GM23338 (cell line): ENCODE results near the gene CDK5RAP2. TPM values are rescaled to one million over a fixed set of nuclear protein-coding genes. Genes with fewer than 3 reads are reported as not detected.
A peak's percentile ranks its signal among the peaks of the same experiment; 100 is the strongest.

Source experiments
- ATAC-seq: fragments of 200-7000 bp; cut with Tn5 transposase; 3 replicates; pipeline ENCODE4 v1.9.1; 2020
- DNase-seq: peaks from one replicate; pipeline ENCODE4 v3.0.0-alpha.2; 2015; ENCODE audit warnings: low spot score
- H2AFZ ChIP-seq: fragments of 200-600 bp; sonication (generic); 2 replicates; pipeline ENCODE4 v1.8.0; 2016; ENCODE audit warnings: antibody characterized with exemption, mild to moderate bottlenecking, moderate library complexity
- H3F3A ChIP-seq: fragments of 200-600 bp; sonication (generic); replicated peaks from 2 replicates; pipeline ENCODE4 v1.8.0; 2017; ENCODE audit warnings: antibody characterized with exemption, mixed run types, low read depth
- H3K27ac ChIP-seq: fragments of 200-600 bp; sonication (generic); 2 replicates; pipeline ENCODE4 v1.6.1; 2016; ENCODE audit warnings: low read depth
- H3K27me3 ChIP-seq: fragments of 200-600 bp; sonication (generic); 2 replicates; pipeline ENCODE4 v1.8.0; 2016; ENCODE audit warnings: mild to moderate bottlenecking, mixed run types, moderate library complexity; ENCODE audit not compliant: insufficient read depth
- H3K36me3 ChIP-seq: fragments of 200-600 bp; sonication (generic); 2 replicates; pipeline ENCODE4 v1.8.0; 2016; ENCODE audit warnings: mild to moderate bottlenecking; ENCODE audit not compliant: insufficient read depth
- H3K4me1 ChIP-seq: fragments of 200-600 bp; sonication (generic); 2 replicates; pipeline ENCODE4 v1.8.0; 2016; ENCODE audit warnings: mild to moderate bottlenecking, moderate library complexity; ENCODE audit not compliant: insufficient read depth
- H3K4me2 ChIP-seq: fragments of 200-600 bp; sonication (generic); 2 replicates; pipeline ENCODE4 v1.7.1; 2017; ENCODE audit warnings: mixed run types
- H3K4me3 ChIP-seq: fragments of 200-600 bp; sonication (generic); 2 replicates; pipeline ENCODE4 v1.6.1; 2016; ENCODE audit warnings: mixed run types
- H3K79me2 ChIP-seq: fragments of 200-600 bp; sonication (generic); replicated peaks from 2 replicates; pipeline ENCODE4 v1.8.0; 2017; ENCODE audit warnings: mild to moderate bottlenecking; ENCODE audit not compliant: insufficient read depth
- H3K9me2 ChIP-seq: fragments of 200-600 bp; sonication (generic); 2 replicates; pipeline ENCODE4 v1.8.0; 2017; ENCODE audit not compliant: insufficient read depth
- H4K20me1 ChIP-seq: fragments of 200-600 bp; sonication (generic); replicated peaks from 2 replicates; pipeline ENCODE4 v1.8.0; 2017; ENCODE audit warnings: mild to moderate bottlenecking; ENCODE audit not compliant: insufficient read depth
- H3K27ac Mint-ChIP-seq: 2 replicates; pipeline ENCODE4 v1.8.0; 2020; ENCODE audit warnings: inconsistent platforms, mild to moderate bottlenecking, moderate library complexity, mixed read lengths
- H3K27me3 Mint-ChIP-seq: 3 replicates; pipeline ENCODE4 v1.8.0; 2022; ENCODE audit warnings: low read depth, mild to moderate bottlenecking, moderate library complexity, mixed read lengths, inconsistent platforms; ENCODE audit not compliant: insufficient read depth, poor library complexity
- H3K36me3 Mint-ChIP-seq: 3 replicates; pipeline ENCODE4 v1.8.0; 2021; ENCODE audit warnings: low read depth, mild to moderate bottlenecking, inconsistent platforms, moderate library complexity, mixed read lengths
- H3K4me1 Mint-ChIP-seq: 3 replicates; pipeline ENCODE4 v1.8.0; 2020; ENCODE audit warnings: mild to moderate bottlenecking, inconsistent platforms, mixed read lengths
- H3K4me3 Mint-ChIP-seq: 3 replicates; pipeline ENCODE4 v1.8.0; 2021; ENCODE audit warnings: moderate library complexity, mild to moderate bottlenecking, inconsistent platforms, mixed read lengths
- H3K9me3 Mint-ChIP-seq: 3 replicates; pipeline ENCODE4 v1.8.0; 2020; ENCODE audit warnings: moderate library complexity, mild to moderate bottlenecking, inconsistent platforms, mixed read lengths
- ZNF331 ChIP-seq: fragments of 250-450 bp; sonication (Bioruptor Pico); IDR thresholded peaks from 2 replicates; pipeline ENCODE4 v1.5.0; 2020; ENCODE audit warnings: low read depth, mild to moderate bottlenecking, moderate library complexity
- polyA plus RNA-seq: library from polyadenylated mRNA; unstranded; fragments of >200 nt; fragmentation: Nextera tagmentation; extraction: Ambion mirVana; gene quantifications from 2 replicates; pipeline ENCODE4 v1.2.1, GENCODE V29; 2016
- total RNA-seq: library from RNA; depleted of rRNA; stranded (reverse); fragments of >200 nt; shearing (Covaris generic); gene quantifications from 2 replicates; pipeline ENCODE4 v1.2.3, GENCODE V29; 2014
- TF ChIP-seq, protein P1 (sequence below): fragments of 250-450 bp; sonication (Bioruptor Pico); IDR thresholded peaks from 2 replicates; pipeline ENCODE4 v1.5.0; 2020; ENCODE audit warnings: mild to moderate bottlenecking, moderate library complexity

The CDK5RAP2 gene
- total and polyA plus RNA-seq, 2 experiments from 2014 or later = 50.7 to 65.7 TPM

GRCh38 chr9:120528829-120529228, 51.1 kb downstream of the CDK5RAP2 start:
- H3K36me3 ChIP-seq = peaks cover 52% of the 10 kb centered on the region
- H3K27ac ChIP-seq = 0 out of 2 replicates have a peak overlapping the region, but pooled peaks have one; percentile 26

More at GRCh38 chr9:120528829-120529228, 51.1 kb downstream of the CDK5RAP2 start:
- Histone ChIP-seq H3K9me2 (no peaks in the 10 kb centered on the region), H3F3A (0 out of 2 replicates have a peak, but pooled peaks cover 7% of the 10 kb centered on the region), H3K79me2 (peaks cover 4% of the 10 kb centered on the region; the same call in 1 of the 2 replicates), H3K4me3 (no peak overlapping the region), H4K20me1 (peaks cover 3% of the 10 kb centered on the region), H2AFZ (no peak overlapping the region), H3K4me2 (peak overlapping the region; percentile 26; the same call in 1 of the 2 replicates), H3K4me1 (peaks cover 20% of the 10 kb centered on the region; the same call in 1 of the 2 replicates), H3K27me3 (no peaks in the 10 kb centered on the region)
- DNase-seq (peak; percentile 15), ATAC-seq (peak; percentile 78)
- H3K4me1 Mint-ChIP-seq = peaks cover 39% of the 10 kb centered on the region
- TF ChIP-seq, protein P1, sequence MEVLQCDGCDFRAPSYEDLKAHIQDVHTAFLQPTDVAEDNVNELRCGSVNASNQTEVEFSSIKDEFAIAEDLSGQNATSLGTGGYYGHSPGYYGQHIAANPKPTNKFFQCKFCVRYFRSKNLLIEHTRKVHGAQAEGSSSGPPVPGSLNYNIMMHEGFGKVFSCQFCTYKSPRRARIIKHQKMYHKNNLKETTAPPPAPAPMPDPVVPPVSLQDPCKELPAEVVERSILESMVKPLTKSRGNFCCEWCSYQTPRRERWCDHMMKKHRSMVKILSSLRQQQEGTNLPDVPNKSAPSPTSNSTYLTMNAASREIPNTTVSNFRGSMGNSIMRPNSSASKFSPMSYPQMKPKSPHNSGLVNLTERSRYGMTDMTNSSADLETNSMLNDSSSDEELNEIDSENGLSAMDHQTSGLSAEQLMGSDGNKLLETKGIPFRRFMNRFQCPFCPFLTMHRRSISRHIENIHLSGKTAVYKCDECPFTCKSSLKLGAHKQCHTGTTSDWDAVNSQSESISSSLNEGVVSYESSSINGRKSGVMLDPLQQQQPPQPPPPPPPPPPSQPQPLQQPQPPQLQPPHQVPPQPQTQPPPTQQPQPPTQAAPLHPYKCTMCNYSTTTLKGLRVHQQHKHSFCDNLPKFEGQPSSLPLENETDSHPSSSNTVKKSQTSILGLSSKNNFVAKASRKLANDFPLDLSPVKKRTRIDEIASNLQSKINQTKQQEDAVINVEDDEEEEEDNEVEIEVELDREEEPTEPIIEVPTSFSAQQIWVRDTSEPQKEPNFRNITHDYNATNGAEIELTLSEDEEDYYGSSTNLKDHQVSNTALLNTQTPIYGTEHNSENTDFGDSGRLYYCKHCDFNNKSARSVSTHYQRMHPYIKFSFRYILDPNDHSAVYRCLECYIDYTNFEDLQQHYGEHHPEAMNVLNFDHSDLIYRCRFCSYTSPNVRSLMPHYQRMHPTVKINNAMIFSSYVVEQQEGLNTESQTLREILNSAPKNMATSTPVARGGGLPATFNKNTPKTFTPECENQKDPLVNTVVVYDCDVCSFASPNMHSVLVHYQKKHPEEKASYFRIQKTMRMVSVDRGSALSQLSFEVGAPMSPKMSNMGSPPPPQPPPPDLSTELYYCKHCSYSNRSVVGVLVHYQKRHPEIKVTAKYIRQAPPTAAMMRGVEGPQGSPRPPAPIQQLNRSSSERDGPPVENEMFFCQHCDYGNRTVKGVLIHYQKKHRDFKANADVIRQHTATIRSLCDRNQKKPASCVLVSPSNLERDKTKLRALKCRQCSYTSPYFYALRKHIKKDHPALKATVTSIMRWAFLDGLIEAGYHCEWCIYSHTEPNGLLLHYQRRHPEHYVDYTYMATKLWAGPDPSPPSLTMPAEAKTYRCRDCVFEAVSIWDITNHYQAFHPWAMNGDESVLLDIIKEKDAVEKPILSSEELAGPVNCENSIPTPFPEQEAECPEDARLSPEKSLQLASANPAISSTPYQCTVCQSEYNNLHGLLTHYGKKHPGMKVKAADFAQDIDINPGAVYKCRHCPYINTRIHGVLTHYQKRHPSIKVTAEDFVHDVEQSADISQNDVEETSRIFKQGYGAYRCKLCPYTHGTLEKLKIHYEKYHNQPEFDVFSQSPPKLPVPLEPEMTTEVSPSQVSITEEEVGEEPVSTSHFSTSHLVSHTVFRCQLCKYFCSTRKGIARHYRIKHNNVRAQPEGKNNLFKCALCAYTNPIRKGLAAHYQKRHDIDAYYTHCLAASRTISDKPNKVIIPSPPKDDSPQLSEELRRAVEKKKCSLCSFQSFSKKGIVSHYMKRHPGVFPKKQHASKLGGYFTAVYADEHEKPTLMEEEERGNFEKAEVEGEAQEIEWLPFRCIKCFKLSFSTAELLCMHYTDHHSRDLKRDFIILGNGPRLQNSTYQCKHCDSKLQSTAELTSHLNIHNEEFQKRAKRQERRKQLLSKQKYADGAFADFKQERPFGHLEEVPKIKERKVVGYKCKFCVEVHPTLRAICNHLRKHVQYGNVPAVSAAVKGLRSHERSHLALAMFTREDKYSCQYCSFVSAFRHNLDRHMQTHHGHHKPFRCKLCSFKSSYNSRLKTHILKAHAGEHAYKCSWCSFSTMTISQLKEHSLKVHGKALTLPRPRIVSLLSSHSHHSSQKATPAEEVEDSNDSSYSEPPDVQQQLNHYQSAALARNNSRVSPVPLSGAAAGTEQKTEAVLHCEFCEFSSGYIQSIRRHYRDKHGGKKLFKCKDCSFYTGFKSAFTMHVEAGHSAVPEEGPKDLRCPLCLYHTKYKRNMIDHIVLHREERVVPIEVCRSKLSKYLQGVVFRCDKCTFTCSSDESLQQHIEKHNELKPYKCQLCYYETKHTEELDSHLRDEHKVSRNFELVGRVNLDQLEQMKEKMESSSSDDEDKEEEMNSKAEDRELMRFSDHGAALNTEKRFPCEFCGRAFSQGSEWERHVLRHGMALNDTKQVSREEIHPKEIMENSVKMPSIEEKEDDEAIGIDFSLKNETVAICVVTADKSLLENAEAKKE (CRISPR knock-in tag) = peak; percentile 82; the same call in 1 of the 2 replicates
- TF ChIP-seq ZNF331 (CRISPR knock-in tag) = no peak
- peak overlapping the region; percentile 82 for H3K27ac Mint-ChIP-seq
- H3K4me3 Mint-ChIP-seq = peak overlapping the region; percentile 25; the same call in 2 of the 3 replicates
- no peaks in the 10 kb centered on the region for H3K9me3 Mint-ChIP-seq
- peaks cover 3% of the 10 kb centered on the region for H3K27me3 Mint-ChIP-seq
- peaks cover 72% of the 10 kb centered on the region for H3K36me3 Mint-ChIP-seq
